DND-41 (cell line): Measurements from ENCODE around the gene MYH16.

ENCODE experiments used
- CTCF ChIP-seq: IDR thresholded peaks from 2 replicates; pipeline ENCODE4 v1.5.1; 2012; ENCODE audit warnings: borderline replicate concordance, low read length, moderate library complexity, mild to moderate bottlenecking; ENCODE audit not compliant: poor library complexity, severe bottlenecking; ENCODE audit errors: extremely low read depth
- EZH2 ChIP-seq: IDR thresholded peaks from 3 replicates; pipeline ENCODE4 v1.6.1; 2012; ENCODE audit warnings: borderline replicate concordance, low read depth, mild to moderate bottlenecking, moderate library complexity, low read length, inconsistent platforms; ENCODE audit not compliant: severe bottlenecking

DNA sequence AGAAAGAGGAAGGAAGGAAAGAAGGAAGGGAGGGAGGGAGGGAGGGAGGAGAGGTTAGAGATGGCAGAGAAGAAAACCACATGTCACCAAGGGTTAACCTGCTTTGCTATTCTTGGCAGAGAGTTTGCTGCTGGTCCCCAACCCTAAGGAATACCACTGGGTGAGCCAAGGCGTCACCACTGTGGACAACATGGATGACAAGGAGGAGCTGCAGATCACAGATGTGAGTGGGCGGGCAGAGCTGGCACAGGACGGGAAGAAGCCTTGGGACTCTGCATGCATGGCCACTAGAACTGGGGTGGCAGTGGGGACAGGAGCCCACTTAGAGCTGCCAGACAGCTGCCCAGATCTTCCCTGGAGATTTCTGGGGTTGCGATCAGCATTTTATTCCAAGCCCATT lies 17.2 kb upstream of the MYH16 start:
- TF ChIP-seq CTCF (no peak), EZH2 (no peak)
